ENCODE results near the gene ALX3.

DNA sequence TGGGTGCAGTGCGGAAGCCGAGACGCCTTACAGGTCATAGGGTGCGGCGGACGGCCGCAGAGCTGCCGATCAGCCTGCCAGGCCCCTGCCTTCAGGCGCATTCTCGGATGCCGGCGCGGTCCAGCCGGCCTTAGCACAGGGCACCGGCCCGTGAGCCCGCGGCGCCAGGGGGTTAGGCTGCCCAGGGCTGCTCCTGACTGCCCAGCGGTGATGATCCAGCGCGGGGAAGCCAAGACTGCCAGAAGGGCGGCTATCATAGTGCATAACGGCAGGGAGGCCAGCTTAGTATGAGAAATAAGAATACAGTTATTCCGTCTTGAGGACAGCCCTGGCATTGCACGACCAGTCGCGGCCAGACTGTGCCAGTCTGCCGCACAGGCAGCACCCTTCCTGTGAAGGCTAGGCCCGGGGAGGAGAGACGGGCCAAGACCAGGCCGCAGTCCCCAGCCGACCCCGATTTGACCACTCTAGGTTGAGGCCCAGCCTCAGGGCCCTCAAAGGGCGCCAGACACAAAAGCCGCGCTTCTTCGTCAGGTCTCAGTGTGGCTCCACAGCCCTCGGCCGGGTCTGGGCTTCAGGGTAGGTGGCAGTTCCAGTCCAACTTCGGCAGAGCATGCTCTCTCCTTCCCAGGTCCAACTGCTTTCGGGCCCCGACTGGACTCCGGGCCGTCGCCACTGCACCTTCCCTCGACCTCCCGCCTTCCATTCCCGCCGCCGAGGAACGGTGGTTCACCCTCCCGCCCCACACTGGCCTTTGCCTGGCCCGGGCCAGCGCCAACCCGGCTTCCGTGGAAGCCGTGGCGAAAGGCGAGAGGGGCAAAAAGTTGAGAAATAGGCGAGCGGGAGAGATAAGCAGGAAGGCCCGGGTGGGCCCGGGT, 829 bp downstream of the ALX3 start:
- TF ChIP-seq, protein P1, sequence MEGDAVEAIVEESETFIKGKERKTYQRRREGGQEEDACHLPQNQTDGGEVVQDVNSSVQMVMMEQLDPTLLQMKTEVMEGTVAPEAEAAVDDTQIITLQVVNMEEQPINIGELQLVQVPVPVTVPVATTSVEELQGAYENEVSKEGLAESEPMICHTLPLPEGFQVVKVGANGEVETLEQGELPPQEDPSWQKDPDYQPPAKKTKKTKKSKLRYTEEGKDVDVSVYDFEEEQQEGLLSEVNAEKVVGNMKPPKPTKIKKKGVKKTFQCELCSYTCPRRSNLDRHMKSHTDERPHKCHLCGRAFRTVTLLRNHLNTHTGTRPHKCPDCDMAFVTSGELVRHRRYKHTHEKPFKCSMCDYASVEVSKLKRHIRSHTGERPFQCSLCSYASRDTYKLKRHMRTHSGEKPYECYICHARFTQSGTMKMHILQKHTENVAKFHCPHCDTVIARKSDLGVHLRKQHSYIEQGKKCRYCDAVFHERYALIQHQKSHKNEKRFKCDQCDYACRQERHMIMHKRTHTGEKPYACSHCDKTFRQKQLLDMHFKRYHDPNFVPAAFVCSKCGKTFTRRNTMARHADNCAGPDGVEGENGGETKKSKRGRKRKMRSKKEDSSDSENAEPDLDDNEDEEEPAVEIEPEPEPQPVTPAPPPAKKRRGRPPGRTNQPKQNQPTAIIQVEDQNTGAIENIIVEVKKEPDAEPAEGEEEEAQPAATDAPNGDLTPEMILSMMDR (IDR thresholded peaks at IDR 0.05) = no peak
- TF ChIP-seq POLR2A (IDR thresholded peaks at IDR 0.05) = no peak

Data from thyroid gland (tissue), 4 donors.